Mesothelial cell of epicardium (in vitro differentiated cells): ENCODE results near the gene ABL1. TPM values are rescaled to one million over a fixed set of nuclear protein-coding genes. Genes with fewer than 3 reads are reported as not detected.
A peak's percentile ranks its signal among the peaks of the same experiment; 100 is the strongest.

Experiments
- DNase-seq, 2 experiments: peaks; one replicate each; pipeline ENCODE4 v3.0.0; 2021; ENCODE audit warnings: low spot score in 2 of 2; ENCODE audit not compliant: unreplicated experiment in 2 of 2
- H3K27ac Mint-ChIP-seq: 2 replicates; pipeline ENCODE4 v1.8.0; 2021; ENCODE audit warnings: mixed read lengths
- H3K27me3 Mint-ChIP-seq: 2 replicates; pipeline ENCODE4 v1.8.0; 2021; ENCODE audit warnings: low read depth, mixed read lengths
- H3K36me3 Mint-ChIP-seq: 2 replicates; pipeline ENCODE4 v1.8.0; 2021; ENCODE audit warnings: mixed read lengths
- H3K4me1 Mint-ChIP-seq: 2 replicates; pipeline ENCODE4 v1.8.0; 2021; ENCODE audit warnings: mixed read lengths
- H3K4me3 Mint-ChIP-seq: 2 replicates; pipeline ENCODE4 v1.8.0; 2021; ENCODE audit warnings: mild to moderate bottlenecking, moderate library complexity, mixed read lengths
- H3K9me3 Mint-ChIP-seq: 2 replicates; pipeline ENCODE4 v1.8.0; 2021; ENCODE audit warnings: mixed read lengths
- CTCF ChIP-seq: fragments of 200-600 bp; sonication (generic); IDR thresholded peaks from one replicate; pipeline ENCODE4 v1.5.0; 2021; ENCODE audit warnings: antibody characterized with exemption; ENCODE audit not compliant: unreplicated experiment
- total RNA-seq: library from RNA; stranded (reverse); gene quantifications from 3 replicates; pipeline ENCODE4 v1.2.1, GENCODE V29; 2021

The ABL1 gene
- total RNA-seq, 1 donor from 2014 or later: 117 TPM

- no peak overlapping the region for H3K4me3 Mint-ChIP-seq
- H3K27me3 Mint-ChIP-seq: peaks cover 35% of the 10 kb centered on the region
- no peak overlapping the region for H3K27ac Mint-ChIP-seq
- peaks cover 34% of the 10 kb centered on the region for H3K4me1 Mint-ChIP-seq
- no peak for TF ChIP-seq CTCF
- no peaks in the 10 kb centered on the region for H3K9me3 Mint-ChIP-seq
- H3K36me3 Mint-ChIP-seq: no peaks in the 10 kb centered on the region
- no peak for DNase-seq
These were observed 99.2 kb downstream of the ABL1 start for GRCh38 chr9:130934246-130934645.

- no peaks in the 10 kb centered on the region for H3K9me3 Mint-ChIP-seq
- H3K36me3 Mint-ChIP-seq: no peaks in the 10 kb centered on the region
- H3K4me3 Mint-ChIP-seq: no peak overlapping the region
- H3K27ac Mint-ChIP-seq: no peak overlapping the region
- no peak for TF ChIP-seq CTCF
- DNase-seq: no peak
- H3K4me1 Mint-ChIP-seq: peaks cover 34% of the 10 kb centered on the region
- peaks cover 39% of the 10 kb centered on the region for H3K27me3 Mint-ChIP-seq
These were observed 99.9 kb downstream of the ABL1 start for GRCh38 chr9:130934702-130935647.

GRCh38 chr9:130935648-130936271 lies 100.7 kb downstream of the ABL1 start:
- Mint-ChIP-seq H3K9me3 (no peaks in the 10 kb centered on the region), H3K27ac (no peak overlapping the region), H3K4me1 (peaks cover 37% of the 10 kb centered on the region), H3K4me3 (no peak overlapping the region), H3K36me3 (no peaks in the 10 kb centered on the region), H3K27me3 (peaks cover 47% of the 10 kb centered on the region)
- no peak for DNase-seq
- no peak for TF ChIP-seq CTCF

- H3K27me3 Mint-ChIP-seq: peaks cover 54% of the 10 kb centered on the region
- H3K9me3 Mint-ChIP-seq: no peaks in the 10 kb centered on the region
- DNase-seq: no peak
- H3K4me1 Mint-ChIP-seq: peaks cover 37% of the 10 kb centered on the region
- H3K36me3 Mint-ChIP-seq: no peaks in the 10 kb centered on the region
- TF ChIP-seq CTCF: no peak
- H3K4me3 Mint-ChIP-seq: peak overlapping the region; percentile 54
- H3K27ac Mint-ChIP-seq: no peak overlapping the region
These were observed 101.4 kb downstream of the ABL1 start for GRCh38 chr9:130936285-130937117.

Other genes with a start within 250 kb of the ABL1 start
- gene PRDM12, start 170.7 kb upstream of the ABL1 start, total RNA-seq: 0.11 TPM in 1 of 3 replicates, not detected in the others
- 52.8 to 56.2 TPM (median 54.4 TPM) in 3 replicates for gene EXOSC2, start 141.5 kb upstream of the ABL1 start, total RNA-seq
- gene QRFP, start 61.6 kb downstream of the ABL1 start, total RNA-seq: not detected in 3 replicates
- gene FIBCD1, start 104.0 kb downstream of the ABL1 start, total RNA-seq: 1.5 to 2.2 TPM (median 1.8 TPM) in 3 replicates
- 18.3 to 19.5 TPM (median 18.9 TPM) in 3 replicates for gene LAMC3, start 173.9 kb downstream of the ABL1 start, total RNA-seq